GM12865 (cell line): ENCODE results near the gene CAST.

ENCODE experiments used
- DNase-seq: peaks from one replicate; pipeline ENCODE4 v3.0.0; 2010; ENCODE audit warnings: low read depth
- H3K4me3 ChIP-seq: 2 replicates; pipeline ENCODE4 v1.5.1; 2011; ENCODE audit warnings: mild to moderate bottlenecking, low read depth, low read length, control low read depth
- CTCF ChIP-seq: IDR thresholded peaks from 2 replicates; pipeline ENCODE4 v1.5.1; 2011; ENCODE audit warnings: low read length, control low read depth, low read depth, inconsistent platforms; ENCODE audit not compliant: insufficient read depth; ENCODE audit errors: missing control alignments

The CAST gene

GRCh38 chr5:96645091-96645490, 17.1 kb upstream of the CAST start:
- H3K4me3 ChIP-seq, result no peak overlapping the region
- TF ChIP-seq CTCF, result no peak
- DNase-seq, result no peak

GRCh38 chr5:96648023-96648422, 14.2 kb upstream of the CAST start:
- peak; percentile 52 for DNase-seq
- no peak overlapping the region for H3K4me3 ChIP-seq
- no peak for TF ChIP-seq CTCF

GRCh38 chr5:96648593-96648992, 13.6 kb upstream of the CAST start:
- no peak overlapping the region for H3K4me3 ChIP-seq
- no peak for TF ChIP-seq CTCF
- DNase-seq, result no peak

- no peak for TF ChIP-seq CTCF
- H3K4me3 ChIP-seq, result no peak overlapping the region
- no peak for DNase-seq
These were observed 12.9 kb upstream of the CAST start for GRCh38 chr5:96649251-96649662.

- H3K4me3 ChIP-seq, result no peak overlapping the region
- TF ChIP-seq CTCF, result no peak
- no peak for DNase-seq
These were observed 12.3 kb upstream of the CAST start for GRCh38 chr5:96649681-96650540.

GRCh38 chr5:96651047-96651446, 11.1 kb upstream of the CAST start:
- no peak for TF ChIP-seq CTCF
- H3K4me3 ChIP-seq, result no peak overlapping the region
- peak; percentile 27 for DNase-seq
